Trophoblast cell (in vitro differentiated cells and primary cell): ENCODE results near the gene NFATC2.
"Not testable (repeated sequence)": the region's sequence is repeated elsewhere in the genome, so short reads cannot be mapped to it uniquely, and the experiment has no call there.

Source experiments
- DNase-seq, 2 donors: peaks; one replicate each; pipeline ENCODE4 v3.0.0-alpha.2; 2016
- H2AFZ ChIP-seq: 2 replicates; pipeline ENCODE4 v1.6.1; 2013; ENCODE audit warnings: low read length, moderate library complexity, mild to moderate bottlenecking; ENCODE audit not compliant: insufficient read depth, poor library complexity
- H2AK5ac ChIP-seq: 2 replicates; pipeline ENCODE4 v1.6.1; 2013; ENCODE audit warnings: mild to moderate bottlenecking, low read length
- H2BK120ac ChIP-seq: 2 replicates; pipeline ENCODE4 v1.6.1; 2013; ENCODE audit warnings: low read length, mild to moderate bottlenecking, moderate library complexity; ENCODE audit not compliant: insufficient read depth, poor library complexity
- H2BK12ac ChIP-seq: 2 replicates; pipeline ENCODE4 v1.6.1; 2013; ENCODE audit warnings: mild to moderate bottlenecking, low read length, moderate library complexity
- H2BK5ac ChIP-seq: 2 replicates; pipeline ENCODE4 v1.6.1; 2013; ENCODE audit warnings: low read length, low read depth, moderate library complexity, mild to moderate bottlenecking; ENCODE audit not compliant: poor library complexity
- H3K14ac ChIP-seq: 2 replicates; pipeline ENCODE4 v1.6.1; 2013; ENCODE audit warnings: mild to moderate bottlenecking, low read length
- H3K18ac ChIP-seq: 2 replicates; pipeline ENCODE4 v1.6.1; 2013; ENCODE audit warnings: mild to moderate bottlenecking, low read length
- H3K23ac ChIP-seq: 2 replicates; pipeline ENCODE4 v1.6.1; 2013; ENCODE audit warnings: low read length
- H3K27ac ChIP-seq: 2 replicates; pipeline ENCODE4 v1.5.1; 2013; ENCODE audit warnings: low read depth, mild to moderate bottlenecking, inconsistent platforms, low read length, moderate library complexity
- H3K27me3 ChIP-seq: 2 replicates; pipeline ENCODE4 v1.6.1; 2013; ENCODE audit warnings: inconsistent platforms, mild to moderate bottlenecking, low read length, moderate library complexity; ENCODE audit not compliant: insufficient read depth
- H3K36me3 ChIP-seq, 2 experiments: 1 replicate in 1 of 2; 2 replicates in 1 of 2; pipeline ENCODE4 v1.6.1; 2013; ENCODE audit warnings: low read length in 2 of 2, mild to moderate bottlenecking in 2 of 2, moderate library complexity in 1 of 2; ENCODE audit not compliant: insufficient read depth in 2 of 2, control insufficient read depth in 1 of 2
- H3K4ac ChIP-seq: 2 replicates; pipeline ENCODE4 v1.6.1; 2013; ENCODE audit warnings: low read depth, mild to moderate bottlenecking, low read length, moderate library complexity
- H3K4me1 ChIP-seq, 2 experiments: 1 replicate in 1 of 2; 2 replicates in 1 of 2; pipeline ENCODE4 v1.6.1; 2013; ENCODE audit warnings: low read length in 2 of 2, mild to moderate bottlenecking in 2 of 2, moderate library complexity in 1 of 2; ENCODE audit not compliant: insufficient read depth in 2 of 2, control insufficient read depth in 1 of 2
- H3K4me2 ChIP-seq: 2 replicates; pipeline ENCODE4 v1.6.1; 2013; ENCODE audit warnings: inconsistent platforms, mild to moderate bottlenecking, low read length, moderate library complexity
- H3K4me3 ChIP-seq: 2 replicates; pipeline ENCODE4 v1.5.1; 2013; ENCODE audit warnings: mild to moderate bottlenecking, low read depth, low read length, inconsistent platforms
- H3K79me1 ChIP-seq: one replicate; pipeline ENCODE4 v1.6.1; 2013; ENCODE audit warnings: low read length
- H3K79me2 ChIP-seq: 2 replicates; pipeline ENCODE4 v1.6.1; 2013; ENCODE audit warnings: low read length, mild to moderate bottlenecking; ENCODE audit not compliant: control insufficient read depth, insufficient read depth, poor library complexity
- H3K9ac ChIP-seq: 2 replicates; pipeline ENCODE4 v1.6.1; 2013; ENCODE audit warnings: mild to moderate bottlenecking, low read length
- H3K9me3 ChIP-seq: 2 replicates; pipeline ENCODE4 v1.6.1; 2013; ENCODE audit warnings: low read depth, mild to moderate bottlenecking, control low read depth, inconsistent platforms, low read length; ENCODE audit not compliant: insufficient read depth
- H4K12ac ChIP-seq: 2 replicates; pipeline ENCODE4 v1.6.1; 2013; ENCODE audit warnings: low read depth, mild to moderate bottlenecking, low read length, moderate library complexity
- H4K8ac ChIP-seq: 2 replicates; pipeline ENCODE4 v1.6.1; 2013; ENCODE audit warnings: low read depth, mild to moderate bottlenecking, low read length, moderate library complexity
- H4K91ac ChIP-seq: one replicate; pipeline ENCODE4 v1.6.1; 2013; ENCODE audit warnings: low read depth, mild to moderate bottlenecking, low read length, moderate library complexity
- WGBS: extraction: QIAGEN DNeasy Blood & Tissue Kit; methylation state at CpG from one replicate; pipeline ENCODE4 v1.1.7; 2013; ENCODE audit warnings: missing lambda C conversion rate; ENCODE audit not compliant: insufficient read length, insufficient coverage; ENCODE audit errors: extremely low coverage; 5-methylcytosine and 5-hydroxymethylcytosine counted together

The NFATC2 gene

GRCh38 chr20:51346686-51347485, 195.6 kb downstream of the NFATC2 start:
- H2AK5ac ChIP-seq: no peak overlapping the region
- peak; percentile 19 to 43 for DNase-seq
- no peak overlapping the region for H3K23ac ChIP-seq
- no peak overlapping the region for H3K27ac ChIP-seq
- H3K4me3 ChIP-seq: no peak overlapping the region
- WGBS: no CpG with 5 or more reads among the region's 8 CpGs
- no peak overlapping the region for H3K18ac ChIP-seq
- H3K36me3 ChIP-seq: no peaks in the 10 kb centered on the region
- no peaks in the 10 kb centered on the region for H3K4me1 ChIP-seq
- H3K79me2 ChIP-seq: no peaks in the 10 kb centered on the region
- no peak overlapping the region for H4K12ac ChIP-seq
- H3K9me3 ChIP-seq: peaks cover 10% of the 10 kb centered on the region
- no peak overlapping the region for H3K4me2 ChIP-seq
- H2BK120ac ChIP-seq: no peak overlapping the region
- H2AFZ ChIP-seq: no peak overlapping the region
- no peak overlapping the region for H3K9ac ChIP-seq
- no peak overlapping the region for H2BK5ac ChIP-seq
- H3K14ac ChIP-seq: no peak overlapping the region
- H2BK12ac ChIP-seq: no peak overlapping the region
- no peaks in the 10 kb centered on the region for H3K27me3 ChIP-seq
- no peak overlapping the region for H3K4ac ChIP-seq
- H4K91ac ChIP-seq: no peak overlapping the region
- no peak overlapping the region for H4K8ac ChIP-seq
- no peaks in the 10 kb centered on the region for H3K79me1 ChIP-seq

GRCh38 chr20:51345601-51346101, 196.9 kb downstream of the NFATC2 start:
- Histone ChIP-seq H4K12ac (no peak overlapping the region), H3K79me1 (no peaks in the 10 kb centered on the region), H4K91ac (no peak overlapping the region), H2BK5ac (no peak overlapping the region), H3K9ac (no peak overlapping the region), H3K4ac (no peak overlapping the region), H3K4me2 (no peak overlapping the region), H3K18ac (no peak overlapping the region), H3K36me3 (no peaks in the 10 kb centered on the region), H2BK120ac (no peak overlapping the region), H3K4me3 (no peak overlapping the region), H3K4me1 (no peaks in the 10 kb centered on the region), H2AK5ac (no peak overlapping the region), H3K23ac (no peak overlapping the region), H3K9me3 (peaks cover 10% of the 10 kb centered on the region), H3K27ac (no peak overlapping the region), H3K27me3 (no peaks in the 10 kb centered on the region), H4K8ac (no peak overlapping the region), H2AFZ (no peak overlapping the region), H2BK12ac (no peak overlapping the region), H3K79me2 (no peaks in the 10 kb centered on the region), H3K14ac (no peak overlapping the region)
- no CpG with 5 or more reads among the region's 8 CpGs for WGBS
- peak; percentile 79 to 92 for DNase-seq

- not testable (repeated sequence) for H3K4me2 ChIP-seq, H3K79me1 ChIP-seq, H4K8ac ChIP-seq, H3K27ac ChIP-seq, H2AFZ ChIP-seq, H2BK5ac ChIP-seq, DNase-seq, H4K91ac ChIP-seq, H3K4me1 ChIP-seq, H2BK120ac ChIP-seq, H3K36me3 ChIP-seq, H3K27me3 ChIP-seq, H3K4me3 ChIP-seq, H3K18ac ChIP-seq, H3K23ac ChIP-seq, H2BK12ac ChIP-seq, H3K9ac ChIP-seq, H4K12ac ChIP-seq, H3K79me2 ChIP-seq, H3K4ac ChIP-seq, H3K14ac ChIP-seq, H2AK5ac ChIP-seq
- H3K9me3 ChIP-seq: peaks cover 10% of the 10 kb centered on the region
- WGBS: no CpG with 5 or more reads among the region's 3 CpGs
Measured at GRCh38 chr20:51343802-51344201, 198.7 kb downstream of the NFATC2 start.

GRCh38 chr20:51342510-51343236, 199.8 kb downstream of the NFATC2 start:
- Histone ChIP-seq H2AFZ (no peak overlapping the region), H4K8ac (no peak overlapping the region), H3K9ac (no peak overlapping the region), H2BK12ac (no peak overlapping the region), H3K9me3 (peaks cover 10% of the 10 kb centered on the region), H2BK120ac (no peak overlapping the region), H3K4me2 (no peak overlapping the region), H3K4me1 (no peaks in the 10 kb centered on the region), H3K23ac (no peak overlapping the region), H3K27ac (no peak overlapping the region), H3K79me2 (no peaks in the 10 kb centered on the region), H4K12ac (no peak overlapping the region), H3K14ac (no peak overlapping the region), H3K27me3 (no peaks in the 10 kb centered on the region), H3K4ac (no peak overlapping the region), H3K79me1 (no peaks in the 10 kb centered on the region), H3K36me3 (no peaks in the 10 kb centered on the region), H4K91ac (no peak overlapping the region), H3K4me3 (no peak overlapping the region), H3K18ac (no peak overlapping the region), H2BK5ac (no peak overlapping the region), H2AK5ac (no peak overlapping the region)
- WGBS: no CpG with 5 or more reads among the region's 8 CpGs
- no peak for DNase-seq
